ENCODE results near the gene ACOX1. TPM values are rescaled to one million over a fixed set of nuclear protein-coding genes. Genes with fewer than 3 reads are reported as not detected.

The ACOX1 gene
- total and polyA plus RNA-seq, 2 of the 13 experiments (the other 11 are each of a cell fraction or from before 2014, with no cell fraction given), result 86.4 to 120 TPM

DNA sequence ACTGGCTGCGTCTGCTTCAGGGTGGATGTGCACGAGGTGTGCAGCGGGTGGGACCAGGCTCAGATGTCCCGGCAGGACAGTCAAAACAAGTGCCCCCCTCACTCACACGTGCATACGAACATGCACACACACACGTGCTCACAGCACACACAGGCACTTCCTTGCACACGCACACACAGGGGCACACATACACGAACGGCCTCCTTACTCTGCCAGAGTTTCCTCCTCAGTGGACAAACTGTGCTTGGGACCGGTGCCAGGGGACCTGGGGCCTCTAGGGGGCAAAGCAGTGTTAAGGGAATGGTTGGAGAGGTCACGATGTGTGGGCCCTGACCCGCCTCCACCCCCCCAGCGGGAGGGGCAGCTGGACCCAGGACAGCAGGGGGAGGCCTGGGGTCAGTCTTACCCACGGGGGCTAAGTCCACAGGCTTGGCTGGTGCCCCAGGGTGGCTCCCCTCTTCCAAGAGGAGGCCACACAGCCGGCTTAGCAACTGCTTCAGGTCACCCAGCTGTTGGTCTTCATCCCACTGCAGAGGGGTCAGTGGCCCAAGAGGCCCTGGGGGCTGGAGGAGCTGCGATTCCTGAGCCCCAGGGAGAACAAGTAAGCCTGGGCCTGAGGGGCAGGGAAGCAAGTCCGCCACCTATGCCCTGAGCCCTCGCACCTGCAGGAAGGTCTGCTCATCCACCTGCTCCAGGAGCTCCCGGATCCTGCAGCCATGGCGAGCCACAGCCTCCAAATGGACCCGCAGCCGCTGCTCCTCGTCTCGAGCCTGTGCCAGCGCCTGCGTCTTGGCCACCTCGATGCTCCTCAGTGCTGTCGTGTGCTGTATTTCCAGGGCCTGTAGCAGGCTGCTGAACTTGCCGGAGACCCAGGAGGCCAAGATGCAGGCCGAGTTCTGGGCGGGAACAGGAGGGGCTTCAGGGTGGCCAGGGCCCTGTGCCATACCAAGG is 87.1 kb downstream of the ACOX1 start (continued):
- TF ChIP-seq ZNF124 (CRISPR knock-in tag; IDR thresholded peaks at IDR 0.05) (peak; percentile 85; the same call in 1 of the 2 replicates), ZFP62 (CRISPR knock-in tag; IDR thresholded peaks at IDR 0.05) (no peak), KDM6A (CRISPR knock-in tag; IDR thresholded peaks at IDR 0.05; ENCODE audit: low read depth) (peak; percentile 83), KMT2A (CRISPR knock-in tag; IDR thresholded peaks at IDR 0.05) (peak; percentile 29), PRDM10 (CRISPR knock-in tag; IDR thresholded peaks at IDR 0.05; ENCODE audit: low read depth) (peak; percentile 78; the same call in 1 of the 2 replicates), ZNF563 (CRISPR knock-in tag; IDR thresholded peaks at IDR 0.05) (no peak), SIN3A (IDR thresholded peaks at IDR 0.05; ENCODE audit: borderline replicate concordance, low read depth, low read length) (peak; percentile 56; the same call in 1 of the 2 replicates), PRMT3 (CRISPR knock-in tag; IDR thresholded peaks at IDR 0.05; ENCODE audit: borderline replicate concordance, low read depth) (0 out of 2 replicates have a peak, but pooled peaks have one; percentile 81), ZNF484 (CRISPR knock-in tag; IDR thresholded peaks at IDR 0.05; ENCODE audit: borderline replicate concordance, low read depth) (no peak), IRX3 (CRISPR knock-in tag; IDR thresholded peaks at IDR 0.05; ENCODE audit: borderline replicate concordance, low read depth) (no peak), ZNF333 (CRISPR knock-in tag; IDR thresholded peaks at IDR 0.05; ENCODE audit: borderline replicate concordance) (no peak; the same call in 1 of the 2 replicates), YY1 (IDR thresholded peaks at IDR 0.05; ENCODE audit: insufficient read depth, insufficient replicate concordance, low read depth, low read length) (no peak), ZNF770 (CRISPR knock-in tag; IDR thresholded peaks at IDR 0.05) (no peak), CSRNP2 (CRISPR knock-in tag; conservative IDR thresholded peaks at IDR 0.05; ENCODE audit: low read depth) (no peak)
- TF ChIP-seq, protein P1, sequence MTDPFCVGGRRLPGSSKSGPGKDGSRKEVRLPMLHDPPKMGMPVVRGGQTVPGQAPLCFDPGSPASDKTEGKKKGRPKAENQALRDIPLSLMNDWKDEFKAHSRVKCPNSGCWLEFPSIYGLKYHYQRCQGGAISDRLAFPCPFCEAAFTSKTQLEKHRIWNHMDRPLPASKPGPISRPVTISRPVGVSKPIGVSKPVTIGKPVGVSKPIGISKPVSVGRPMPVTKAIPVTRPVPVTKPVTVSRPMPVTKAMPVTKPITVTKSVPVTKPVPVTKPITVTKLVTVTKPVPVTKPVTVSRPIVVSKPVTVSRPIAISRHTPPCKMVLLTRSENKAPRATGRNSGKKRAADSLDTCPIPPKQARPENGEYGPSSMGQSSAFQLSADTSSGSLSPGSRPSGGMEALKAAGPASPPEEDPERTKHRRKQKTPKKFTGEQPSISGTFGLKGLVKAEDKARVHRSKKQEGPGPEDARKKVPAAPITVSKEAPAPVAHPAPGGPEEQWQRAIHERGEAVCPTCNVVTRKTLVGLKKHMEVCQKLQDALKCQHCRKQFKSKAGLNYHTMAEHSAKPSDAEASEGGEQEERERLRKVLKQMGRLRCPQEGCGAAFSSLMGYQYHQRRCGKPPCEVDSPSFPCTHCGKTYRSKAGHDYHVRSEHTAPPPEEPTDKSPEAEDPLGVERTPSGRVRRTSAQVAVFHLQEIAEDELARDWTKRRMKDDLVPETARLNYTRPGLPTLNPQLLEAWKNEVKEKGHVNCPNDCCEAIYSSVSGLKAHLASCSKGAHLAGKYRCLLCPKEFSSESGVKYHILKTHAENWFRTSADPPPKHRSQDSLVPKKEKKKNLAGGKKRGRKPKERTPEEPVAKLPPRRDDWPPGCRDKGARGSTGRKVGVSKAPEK (CRISPR knock-in tag; IDR thresholded peaks at IDR 0.05; ENCODE audit: borderline replicate concordance), result no peak
